Mesothelial cell of epicardium (in vitro differentiated cells): ENCODE data around the gene HMCN1. TPM values are rescaled to one million over a fixed set of nuclear protein-coding genes. Genes with fewer than 3 reads are reported as not detected.

Experiments used
- DNase-seq, 2 experiments: peaks; one replicate each; pipeline ENCODE4 v3.0.0; 2021; ENCODE audit warnings: low spot score in 2 of 2; ENCODE audit not compliant: unreplicated experiment in 2 of 2
- H3K27ac Mint-ChIP-seq: 2 replicates; pipeline ENCODE4 v1.8.0; 2021; ENCODE audit warnings: mixed read lengths
- H3K27me3 Mint-ChIP-seq: 2 replicates; pipeline ENCODE4 v1.8.0; 2021; ENCODE audit warnings: low read depth, mixed read lengths
- H3K36me3 Mint-ChIP-seq: 2 replicates; pipeline ENCODE4 v1.8.0; 2021; ENCODE audit warnings: mixed read lengths
- H3K4me1 Mint-ChIP-seq: 2 replicates; pipeline ENCODE4 v1.8.0; 2021; ENCODE audit warnings: mixed read lengths
- H3K4me3 Mint-ChIP-seq: 2 replicates; pipeline ENCODE4 v1.8.0; 2021; ENCODE audit warnings: mild to moderate bottlenecking, moderate library complexity, mixed read lengths
- H3K9me3 Mint-ChIP-seq: 2 replicates; pipeline ENCODE4 v1.8.0; 2021; ENCODE audit warnings: mixed read lengths
- CTCF ChIP-seq: fragments of 200-600 bp; sonication (generic); IDR thresholded peaks from one replicate; pipeline ENCODE4 v1.5.0; 2021; ENCODE audit warnings: antibody characterized with exemption; ENCODE audit not compliant: unreplicated experiment
- total RNA-seq: library from RNA; stranded (reverse); gene quantifications from 3 replicates; pipeline ENCODE4 v1.2.1, GENCODE V29; 2021

HMCN1 gene
- total RNA-seq, 1 donor from 2014 or later: 48.8 TPM

DNA sequence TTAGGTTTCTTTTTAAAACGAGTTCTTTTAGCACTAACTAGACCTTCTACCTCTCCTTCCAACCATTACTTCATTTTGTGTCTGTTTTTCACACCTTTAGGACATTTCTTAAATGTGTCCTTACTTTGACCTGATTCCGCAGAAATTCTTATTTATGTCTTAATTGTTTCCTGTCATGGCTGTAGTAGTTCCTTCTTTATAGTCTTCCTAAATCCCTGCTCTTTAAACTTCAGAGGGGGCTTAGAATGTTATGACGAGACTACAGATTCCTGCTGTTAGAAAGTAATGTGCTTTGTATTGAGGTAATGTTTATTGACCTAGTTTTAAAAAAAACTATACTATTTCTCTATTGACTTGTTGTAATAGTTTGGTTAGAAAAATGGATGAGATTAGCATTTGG is 70.4 kb downstream of the HMCN1 start:
- Mint-ChIP-seq H3K27ac (peak overlapping the region; percentile 84), H3K4me1 (peaks cover 23% of the 10 kb centered on the region), H3K9me3 (peaks cover 3% of the 10 kb centered on the region), H3K27me3 (no peaks in the 10 kb centered on the region), H3K4me3 (peak overlapping the region; percentile 21), H3K36me3 (no peaks in the 10 kb centered on the region)
- DNase-seq: no peak
- no peak for TF ChIP-seq CTCF

DNA sequence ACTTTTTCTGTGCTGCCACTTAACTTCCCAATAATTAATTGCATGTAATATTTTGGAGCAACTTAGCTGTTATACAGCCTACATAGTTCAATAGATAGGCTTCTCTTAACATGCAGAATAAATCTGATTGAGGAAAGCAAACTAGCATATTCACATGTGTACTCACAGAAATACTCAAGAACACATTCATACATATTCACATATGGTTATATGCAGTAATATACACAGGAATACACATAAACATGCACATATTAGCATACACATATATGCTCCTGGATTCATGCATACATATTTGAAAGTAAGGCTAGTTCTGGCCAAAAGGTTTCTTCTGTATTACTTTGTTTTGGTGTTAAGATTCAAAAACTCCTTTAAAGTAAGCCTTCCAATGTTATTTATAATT is 73.1 kb downstream of the HMCN1 start:
- peaks cover 37% of the 10 kb centered on the region for H3K4me1 Mint-ChIP-seq
- H3K27me3 Mint-ChIP-seq: no peaks in the 10 kb centered on the region
- no peaks in the 10 kb centered on the region for H3K9me3 Mint-ChIP-seq
- no peak overlapping the region for H3K4me3 Mint-ChIP-seq
- no peak for TF ChIP-seq CTCF
- no peak overlapping the region for H3K27ac Mint-ChIP-seq
- DNase-seq: no peak
- no peaks in the 10 kb centered on the region for H3K36me3 Mint-ChIP-seq

GRCh38 chr1:185808631-185809030 is 74.4 kb downstream of the HMCN1 start:
- Mint-ChIP-seq H3K4me3 (no peak overlapping the region), H3K36me3 (no peaks in the 10 kb centered on the region), H3K9me3 (no peaks in the 10 kb centered on the region), H3K4me1 (peaks cover 32% of the 10 kb centered on the region), H3K27me3 (no peaks in the 10 kb centered on the region), H3K27ac (no peak overlapping the region)
- no peak for DNase-seq
- TF ChIP-seq CTCF: no peak

DNA sequence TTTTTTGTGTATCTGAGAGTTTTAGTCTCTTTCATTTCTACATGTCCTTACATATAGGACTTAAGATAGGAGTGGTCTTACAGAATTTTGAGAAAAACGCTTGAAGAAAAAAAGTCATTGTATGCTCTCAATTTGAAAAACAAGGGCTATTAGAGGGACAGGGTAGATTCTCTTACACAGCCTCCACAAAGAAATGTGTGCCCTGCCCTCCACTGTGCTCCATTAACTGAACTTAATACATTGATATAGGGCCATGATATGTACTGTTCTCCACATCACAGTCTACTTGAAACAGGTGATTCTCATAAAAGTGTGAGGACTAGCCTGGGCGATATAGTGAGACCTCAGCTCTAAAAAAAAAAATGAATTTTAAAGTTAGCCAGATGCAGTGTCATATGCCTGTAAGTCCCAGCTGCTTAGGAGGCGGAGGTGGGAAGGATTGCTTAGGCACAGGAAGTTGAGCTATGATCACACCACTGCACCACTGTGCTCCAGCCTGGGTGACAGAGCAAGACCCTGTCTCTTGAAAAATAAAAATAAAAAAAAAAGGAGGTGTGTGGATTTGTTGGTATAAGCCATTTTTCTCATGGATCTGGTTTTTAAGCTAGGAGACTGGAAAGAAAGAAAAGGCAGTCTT is 77.0 kb downstream of the HMCN1 start:
- DNase-seq: no peak
- H3K9me3 Mint-ChIP-seq: no peaks in the 10 kb centered on the region
- peaks cover 18% of the 10 kb centered on the region for H3K4me1 Mint-ChIP-seq
- H3K27me3 Mint-ChIP-seq: no peaks in the 10 kb centered on the region
- no peak overlapping the region for H3K4me3 Mint-ChIP-seq
- H3K27ac Mint-ChIP-seq: peak overlapping the region; percentile 16
- no peak for TF ChIP-seq CTCF
- no peaks in the 10 kb centered on the region for H3K36me3 Mint-ChIP-seq

- TF ChIP-seq CTCF: no peak
- Mint-ChIP-seq H3K4me3 (no peak overlapping the region), H3K4me1 (peaks cover 18% of the 10 kb centered on the region), H3K27me3 (no peaks in the 10 kb centered on the region), H3K9me3 (no peaks in the 10 kb centered on the region), H3K27ac (no peak overlapping the region), H3K36me3 (no peaks in the 10 kb centered on the region)
- DNase-seq: no peak
Observed at GRCh38 chr1:185812934-185813333, 78.7 kb downstream of the HMCN1 start.
